ENCODE data around the gene CD80.

CD80 gene

DNA sequence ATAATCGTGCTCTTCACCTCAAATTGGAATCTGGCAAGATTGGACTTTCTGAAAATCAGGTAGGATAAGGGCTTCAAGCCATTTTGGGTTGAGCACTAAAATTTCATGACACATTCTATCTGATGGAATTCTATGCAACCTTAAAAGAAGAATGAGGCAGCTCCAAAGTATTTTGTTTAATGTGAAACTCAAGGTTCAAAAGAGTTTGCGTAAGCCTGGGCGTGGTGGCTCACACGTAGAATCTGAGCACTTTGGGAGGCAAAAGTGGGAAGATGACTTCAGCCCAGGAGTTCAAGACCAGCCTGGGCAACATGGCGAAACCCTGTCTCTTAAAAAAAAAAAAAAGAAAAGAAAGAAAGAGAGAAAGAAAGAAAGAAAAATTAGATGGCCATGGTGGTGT lies 34.7 kb upstream of the CD80 start:
- H3K27ac ChIP-seq, result no peak overlapping the region
- no peak for DNase-seq (ENCODE audit: low spot score)
- ChIA-PET POLR2A (ENCODE audit: low non-redundant PET) (interaction anchor here (0.6 kb wide), 1 partner anchor 211 kb away, joined by 7 read pairs; no protein-coding TSS in a partner anchor), CTCF (no interaction called here)
- no peak for TF ChIP-seq CTCF (conservative IDR thresholded peaks at IDR 0.05; ENCODE audit: low read depth)

GRCh38 chr3:119592861-119593260 lies 33.4 kb upstream of the CD80 start:
- ChIA-PET CTCF (no interaction called here), POLR2A (ENCODE audit: low non-redundant PET) (no interaction called here)
- no peak overlapping the region for H3K27ac ChIP-seq
- no peak for TF ChIP-seq CTCF (conservative IDR thresholded peaks at IDR 0.05; ENCODE audit: low read depth)
- DNase-seq (ENCODE audit: low spot score), result no peak

GRCh38 chr3:119590706-119591105 lies 31.3 kb upstream of the CD80 start:
- TF ChIP-seq CTCF (conservative IDR thresholded peaks at IDR 0.05; ENCODE audit: low read depth), result no peak
- H3K27ac ChIP-seq, result no peak overlapping the region
- ChIA-PET POLR2A (ENCODE audit: low non-redundant PET) (no interaction called here), CTCF (no interaction called here)
- no peak for DNase-seq (ENCODE audit: low spot score)

DNA sequence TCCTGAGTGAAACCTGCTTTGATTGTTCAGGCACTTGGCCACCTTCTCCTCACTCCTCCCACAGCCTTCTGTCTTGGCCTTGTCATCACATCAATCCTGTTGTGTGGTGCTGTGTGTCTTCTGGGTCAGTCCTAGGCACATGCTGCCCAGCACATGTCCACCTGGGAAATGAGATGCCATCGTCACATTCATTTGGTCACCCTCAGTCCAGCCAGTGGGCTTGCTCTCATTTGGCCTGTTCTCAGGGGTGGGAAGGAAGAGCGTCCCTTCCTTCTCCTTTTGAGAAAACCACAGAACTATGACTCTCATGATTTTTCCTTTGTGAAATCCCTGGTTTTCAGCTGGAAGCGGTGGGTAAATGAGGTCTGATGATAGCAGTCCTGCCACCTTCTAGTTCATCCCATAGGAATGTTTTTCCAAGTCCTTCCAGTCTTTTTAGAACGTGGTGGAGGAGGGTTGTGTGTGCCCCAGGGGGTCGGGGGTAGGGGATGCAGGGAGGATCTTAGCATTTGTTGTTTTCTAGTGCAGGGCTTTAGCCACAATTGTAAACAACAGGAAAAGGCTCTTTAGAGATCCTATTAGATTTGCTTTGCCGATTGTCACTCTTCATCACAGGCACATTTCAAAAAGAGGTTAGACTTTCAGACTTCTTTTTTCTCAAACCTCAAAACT lies 29.8 kb upstream of the CD80 start:
- no peak for DNase-seq (ENCODE audit: low spot score)
- no peak overlapping the region for H3K27ac ChIP-seq
- POLR2A ChIA-PET (ENCODE audit: low non-redundant PET), result no interaction called here
- TF ChIP-seq CTCF (conservative IDR thresholded peaks at IDR 0.05; ENCODE audit: low read depth), result no peak
- CTCF ChIA-PET, result no interaction called here

- no peak for TF ChIP-seq CTCF (conservative IDR thresholded peaks at IDR 0.05; ENCODE audit: low read depth)
- ChIA-PET CTCF (interaction anchor here (0.7 kb wide), 1 partner anchor 15 kb away, joined by 4 read pairs; no protein-coding TSS in a partner anchor), POLR2A (ENCODE audit: low non-redundant PET) (no interaction called here)
- no peak for DNase-seq (ENCODE audit: low spot score)
- no peak overlapping the region for H3K27ac ChIP-seq
These were observed 28.7 kb upstream of the CD80 start for GRCh38 chr3:119588112-119588511.

DNA sequence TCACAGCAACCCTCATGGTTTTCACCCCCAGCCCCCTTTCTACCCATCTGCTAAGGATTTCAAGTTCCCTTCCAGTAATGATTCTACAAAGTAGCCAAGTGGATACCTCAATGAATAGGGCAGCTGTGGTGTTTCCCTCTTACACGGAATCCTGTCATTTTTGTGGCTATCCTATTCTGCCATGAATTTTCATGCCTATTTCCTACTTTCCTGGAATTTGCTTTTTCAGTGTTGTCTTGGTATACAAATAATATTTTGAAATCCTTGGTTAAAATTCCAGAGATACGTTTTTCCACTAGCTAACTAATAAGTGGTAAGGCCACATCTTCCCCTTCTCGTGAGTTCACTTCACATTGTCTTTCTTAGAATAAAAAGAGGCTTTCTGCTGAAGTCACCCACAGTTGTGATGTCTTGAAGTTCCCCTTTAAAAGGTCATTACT lies 27.3 kb upstream of the CD80 start:
- ChIA-PET POLR2A (ENCODE audit: low non-redundant PET) (no interaction called here), CTCF (no interaction called here)

More for the DNA sequence above, 27.3 kb upstream of the CD80 start:
- TF ChIP-seq CTCF (conservative IDR thresholded peaks at IDR 0.05; ENCODE audit: low read depth), result no peak
- H3K27ac ChIP-seq, result no peak overlapping the region
- no peak for DNase-seq (ENCODE audit: low spot score)
